HepG2 (cell line): Measurements from ENCODE around the gene TBC1D10A. TPM values are rescaled to one million over a fixed set of nuclear protein-coding genes. Genes with fewer than 3 reads are reported as not detected.

Source experiments
- ATAC-seq: fragments of 200-7000 bp; cut with Tn5 transposase; 3 replicates; pipeline ENCODE4 v1.9.1; 2020; ENCODE audit warnings: mild to moderate bottlenecking, moderate library complexity
- BruUV-seq: library from RNA; stranded (reverse); fragments of 400-500 nt; replicated peaks from 2 replicates; lab custom pipeline; 2021; lab: Mats Ljungman, UMichigan
- CTCF ChIA-PET: fragments of 300-600 bp; formaldehyde crosslinking; extraction: SDS; loops from one replicate; lab custom pipeline; 2021; ENCODE audit warnings: low total read pairs, inconsistent platforms, low intra/inter-chr PET ratio; lab: Yijun Ruan, JAX
- POLR2A ChIA-PET: fragments of 350-600 bp; sonication (Branson Sonifier 250); formaldehyde crosslinking; loops from one replicate; lab custom pipeline; 2020; ENCODE audit warnings: antibody characterized with exemption, inconsistent platforms; lab: Yijun Ruan, JAX
- DNase-seq: peaks from one replicate; pipeline ENCODE4 v3.0.0-alpha.2; 2015; ENCODE audit warnings: low spot score
- FAIRE-seq: peaks from 3 replicates; lab custom pipeline; 2011; peaks lifted over from hg19 to GRCh38; lab: Jason Lieb, UNC
- H2AFZ ChIP-seq: one replicate; pipeline ENCODE4 v1.6.1; 2011; ENCODE audit warnings: low read length, inconsistent platforms
- H3K27ac ChIP-seq: fragments of 300-600 bp; 3 replicates; pipeline ENCODE4 v1.8.0; 2011; ENCODE audit warnings: mixed run types, mild to moderate bottlenecking, mixed read lengths, low read length, inconsistent platforms; ENCODE audit not compliant: insufficient read depth; ENCODE audit errors: extremely low read length
- H3K27me3 ChIP-seq, 2 experiments: fragments of 200-600 bp in 1 of 2; 2 replicates in 1 of 2; 3 replicates in 1 of 2; pipeline versions ENCODE4 v1.6.0 to v1.8.0; 2011; ENCODE audit warnings: low read length in 2 of 2, mild to moderate bottlenecking in 2 of 2, moderate library complexity in 2 of 2, inconsistent platforms in 1 of 2; ENCODE audit not compliant: insufficient read depth in 2 of 2, control insufficient read depth in 1 of 2
- H3K36me3 ChIP-seq, 2 experiments: fragments of 200-600 bp in 1 of 2; replicated peaks in 1 of 2; 2 replicates in 1 of 2; 3 replicates in 1 of 2; pipeline versions ENCODE4 v1.5.1 to v1.8.0; 2011; ENCODE audit warnings: low read length in 2 of 2, inconsistent platforms in 1 of 2; ENCODE audit not compliant: insufficient read depth in 2 of 2, control insufficient read depth in 1 of 2
- H3K4me1 ChIP-seq: 2 replicates; pipeline ENCODE4 v1.5.1; 2012; ENCODE audit warnings: low read length, inconsistent platforms; ENCODE audit not compliant: insufficient read depth
- H3K4me2 ChIP-seq: 2 replicates; pipeline ENCODE4 v1.6.0; 2011; ENCODE audit warnings: low read depth, low read length, inconsistent platforms
- H3K4me3 ChIP-seq, 3 experiments: fragments of 200-600 bp in 1 of 3; sonication (generic), shearing (Covaris generic) in 1 of 3; replicated peaks in 1 of 3; 2 replicates each; pipeline ENCODE4 v1.5.1; 2011 to 2016; ENCODE audit warnings: low read length in 3 of 3, inconsistent platforms in 2 of 3, low read depth in 2 of 3, mild to moderate bottlenecking in 2 of 3, control low read depth in 1 of 3, mixed read lengths in 1 of 3; ENCODE audit not compliant: insufficient read depth in 1 of 3
- H3K79me2 ChIP-seq: one replicate; pipeline ENCODE4 v1.6.1; 2011; ENCODE audit warnings: low read length, inconsistent platforms; ENCODE audit not compliant: insufficient read depth
- H3K9ac ChIP-seq: 2 replicates; pipeline ENCODE4 v1.6.0; 2011; ENCODE audit warnings: mild to moderate bottlenecking, low read depth, low read length, inconsistent platforms; ENCODE audit not compliant: insufficient read depth
- H3K9me3 ChIP-seq: 2 replicates; pipeline ENCODE4 v1.5.1; 2012; ENCODE audit warnings: mild to moderate bottlenecking, low read length
- H4K20me1 ChIP-seq: 2 replicates; pipeline ENCODE4 v1.6.0; 2011; ENCODE audit warnings: inconsistent platforms, mild to moderate bottlenecking, low read length, moderate library complexity; ENCODE audit not compliant: insufficient read depth
- CREB1 ChIP-seq, 2 experiments: fragments of 450-650 bp in 1 of 2; IDR thresholded peaks; 2 replicates each; pipeline ENCODE4 v1.6.1; 2016 to 2017; ENCODE audit warnings: control low read depth in 1 of 2, mild to moderate bottlenecking in 1 of 2, missing compliant biosample characterization in 1 of 2, missing genetic modification characterization in 1 of 2
- GATAD1 ChIP-seq: IDR thresholded peaks from 2 replicates; pipeline ENCODE4 v1.6.1; 2016; ENCODE audit warnings: missing genetic modification reagents, missing compliant biosample characterization
- KDM5A ChIP-seq: fragments of 200-600 bp; sonication (generic); IDR thresholded peaks from 2 replicates; pipeline ENCODE4 v1.7.0; 2018; ENCODE audit warnings: antibody characterized with exemption, mild to moderate bottlenecking, low read length, borderline replicate concordance
- KLF11 ChIP-seq: IDR thresholded peaks from 2 replicates; pipeline ENCODE4 v1.6.1; 2016; ENCODE audit warnings: missing compliant biosample characterization
- MBD4 ChIP-seq: IDR thresholded peaks from 2 replicates; pipeline ENCODE4 v1.6.1; 2012; ENCODE audit warnings: low read length, inconsistent platforms, borderline replicate concordance
- MEIS2 ChIP-seq: sonication (generic); formaldehyde crosslinking; IDR thresholded peaks from 2 replicates; pipeline ENCODE4 v1.9.0; 2021; ENCODE audit warnings: mild to moderate bottlenecking, missing genetic modification reagents
- NFE2L2 ChIP-seq: fragments of 150-350 bp; IDR thresholded peaks from 2 replicates; pipeline ENCODE4 v1.6.1; 2014; ENCODE audit warnings: low read length
- SRF ChIP-seq: IDR thresholded peaks from 2 replicates; pipeline ENCODE4 v1.6.1; 2011; ENCODE audit warnings: mild to moderate bottlenecking, low read depth, low read length, moderate library complexity
- TAF1 ChIP-seq: sonication (generic); formaldehyde crosslinking; IDR thresholded peaks from 2 replicates; pipeline ENCODE4 v1.4.0; 2020; ENCODE audit warnings: missing genetic modification reagents
- ZBTB8A ChIP-seq: sonication (generic); formaldehyde crosslinking; IDR thresholded peaks from 2 replicates; pipeline ENCODE4 v1.4.0; 2020; ENCODE audit warnings: mild to moderate bottlenecking, low read depth, missing genetic modification reagents, borderline replicate concordance
- ZFP36 ChIP-seq: fragments of 150-350 bp; IDR thresholded peaks from 2 replicates; pipeline ENCODE4 v1.6.1; 2018; ENCODE audit warnings: borderline replicate concordance, low read length, low read depth; ENCODE audit not compliant: partially characterized antibody
- ZNF230 ChIP-seq: sonication (generic); formaldehyde crosslinking; IDR thresholded peaks from 2 replicates; pipeline ENCODE4 v1.4.0; 2020; ENCODE audit warnings: mild to moderate bottlenecking, missing genetic modification reagents
- ZNF3 ChIP-seq: IDR thresholded peaks from 2 replicates; pipeline ENCODE4 v1.7.0; 2017; ENCODE audit warnings: inconsistent platforms
- ZNF326 ChIP-seq: sonication (generic); formaldehyde crosslinking; IDR thresholded peaks from 2 replicates; pipeline ENCODE4 v1.4.0; 2020; ENCODE audit warnings: missing genetic modification reagents, borderline replicate concordance
- ZSCAN30 ChIP-seq: sonication (generic); formaldehyde crosslinking; IDR thresholded peaks from 2 replicates; pipeline ENCODE4 v1.5.0; 2020; ENCODE audit warnings: mild to moderate bottlenecking, missing genetic modification reagents
- WGBS: methylation state at CpG from one replicate; pipeline ENCODE4 v1.1.6; 2017; ENCODE audit warnings: low lambda C conversion rate; 5-methylcytosine and 5-hydroxymethylcytosine counted together
- in situ Hi-C: cut with HindIII; loops from 2 replicates; pipeline ENCODE4 v1.10.0; 2017; ENCODE audit warnings: low pct_unique_long_range_greater_than_20kb; ENCODE audit not compliant: extremely low pct_ligation_motif_present
- intact Hi-C: fragments of 100-400 bp; cut with micrococcal nuclease; formaldehyde crosslinking; loops from one replicate; pipeline ENCODE4 v1.10.0; 2022; ENCODE audit not compliant: unreplicated experiment
- polyA plus RNA-seq, 8 experiments: library from polyadenylated mRNA; depleted of rRNA in 3 of 8; stranded (reverse) in 7 of 8; unstranded in 1 of 8; fragments of >200 nt; fragmentation: Illumina TruSeq in 4 of 8; extraction: Trizol in 4 of 8; gene quantifications; 2 replicates each; pipeline versions ENCODE4 v1.2.1 to v1.2.3, GENCODE V29; 2011 to 2016; ENCODE audit warnings: low read depth in 4 of 8, missing spikeins in 1 of 8, mixed read lengths in 1 of 8; ENCODE audit not compliant: insufficient read depth in 1 of 8
- total RNA-seq, 5 experiments: library from RNA; depleted of rRNA; stranded (reverse); fragments of >200 nt; fragmentation: Illumina TruSeq; extraction: Trizol; gene quantifications; 2 replicates each; pipeline ENCODE4 v1.2.3, GENCODE V29; 2016; ENCODE audit warnings: low read depth in 1 of 5
- TF ChIP-seq, protein P1 (sequence below): sonication (generic); formaldehyde crosslinking; IDR thresholded peaks from 2 replicates; pipeline ENCODE4 v1.5.1; 2020; ENCODE audit warnings: mild to moderate bottlenecking, missing genetic modification reagents, borderline replicate concordance
- TF ChIP-seq, protein P2 (sequence below): sonication (generic); formaldehyde crosslinking; IDR thresholded peaks from 2 replicates; pipeline ENCODE4 v1.4.0; 2020; ENCODE audit warnings: missing genetic modification reagents
- TF ChIP-seq, protein P3 (sequence below): sonication (generic); formaldehyde crosslinking; IDR thresholded peaks from 2 replicates; pipeline ENCODE4 v1.5.0; 2020; ENCODE audit warnings: missing genetic modification reagents

TBC1D10A gene
- total and polyA plus RNA-seq, 2 of the 13 experiments (the other 11 are each of a cell fraction or from before 2014, with no cell fraction given), result 4.2 to 4.9 TPM

DNA sequence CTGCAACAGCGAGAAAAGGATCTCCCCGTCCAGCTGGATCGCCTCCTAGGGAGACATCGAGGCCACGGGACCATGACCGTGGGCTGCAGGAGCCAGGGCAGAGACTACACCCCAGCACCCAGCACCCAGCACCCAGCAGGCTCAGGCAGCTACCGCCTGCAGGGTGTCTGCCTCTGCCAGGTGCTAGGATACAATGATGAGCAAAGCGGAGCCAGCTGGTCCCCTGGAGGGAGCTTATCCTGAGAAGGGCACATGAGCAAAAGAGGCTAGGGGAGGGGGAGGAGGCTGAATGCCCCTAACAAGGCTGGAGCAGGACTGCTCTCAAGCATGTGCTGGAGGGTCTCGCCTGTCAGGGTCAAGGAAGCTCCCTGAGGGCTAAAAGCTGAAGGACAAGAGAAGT is 32.7 kb downstream of the TBC1D10A start (continued):
- TF ChIP-seq, protein P1, sequence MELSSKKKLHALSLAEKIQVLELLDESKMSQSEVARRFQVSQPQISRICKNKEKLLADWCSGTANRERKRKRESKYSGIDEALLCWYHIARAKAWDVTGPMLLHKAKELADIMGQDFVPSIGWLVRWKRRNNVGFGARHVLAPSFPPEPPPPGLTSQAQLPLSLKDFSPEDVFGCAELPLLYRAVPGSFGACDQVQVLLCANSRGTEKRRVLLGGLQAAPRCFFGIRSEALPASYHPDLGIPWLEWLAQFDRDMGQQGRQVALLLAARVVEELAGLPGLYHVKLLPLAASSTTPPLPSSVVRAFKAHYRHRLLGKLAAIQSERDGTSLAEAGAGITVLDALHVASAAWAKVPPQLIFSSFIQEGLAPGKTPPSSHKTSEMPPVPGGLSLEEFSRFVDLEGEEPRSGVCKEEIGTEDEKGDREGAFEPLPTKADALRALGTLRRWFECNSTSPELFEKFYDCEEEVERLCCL (CRISPR knock-in tag), result no peak
- no peak for TF ChIP-seq ZNF326
- TF ChIP-seq ZBTB8A, result no peak
- no peak for TF ChIP-seq ZSCAN30 (CRISPR knock-in tag)
- TF ChIP-seq TAF1, result no peak
- no peak for TF ChIP-seq MBD4
- TF ChIP-seq, protein P2, sequence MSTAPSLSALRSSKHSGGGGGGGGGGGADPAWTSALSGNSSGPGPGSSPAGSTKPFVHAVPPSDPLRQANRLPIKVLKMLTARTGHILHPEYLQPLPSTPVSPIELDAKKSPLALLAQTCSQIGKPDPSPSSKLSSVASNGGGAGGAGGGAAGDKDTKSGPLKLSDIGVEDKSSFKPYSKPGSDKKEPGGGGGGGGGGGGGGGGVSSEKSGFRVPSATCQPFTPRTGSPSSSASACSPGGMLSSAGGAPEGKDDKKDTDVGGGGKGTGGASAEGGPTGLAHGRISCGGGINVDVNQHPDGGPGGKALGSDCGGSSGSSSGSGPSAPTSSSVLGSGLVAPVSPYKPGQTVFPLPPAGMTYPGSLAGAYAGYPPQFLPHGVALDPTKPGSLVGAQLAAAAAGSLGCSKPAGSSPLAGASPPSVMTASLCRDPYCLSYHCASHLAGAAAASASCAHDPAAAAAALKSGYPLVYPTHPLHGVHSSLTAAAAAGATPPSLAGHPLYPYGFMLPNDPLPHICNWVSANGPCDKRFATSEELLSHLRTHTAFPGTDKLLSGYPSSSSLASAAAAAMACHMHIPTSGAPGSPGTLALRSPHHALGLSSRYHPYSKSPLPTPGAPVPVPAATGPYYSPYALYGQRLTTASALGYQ, result no peak
- TF ChIP-seq KDM5A, result no peak
- no peak for TF ChIP-seq SRF
- TF ChIP-seq, all 625 proteins: peak for 0

DNA sequence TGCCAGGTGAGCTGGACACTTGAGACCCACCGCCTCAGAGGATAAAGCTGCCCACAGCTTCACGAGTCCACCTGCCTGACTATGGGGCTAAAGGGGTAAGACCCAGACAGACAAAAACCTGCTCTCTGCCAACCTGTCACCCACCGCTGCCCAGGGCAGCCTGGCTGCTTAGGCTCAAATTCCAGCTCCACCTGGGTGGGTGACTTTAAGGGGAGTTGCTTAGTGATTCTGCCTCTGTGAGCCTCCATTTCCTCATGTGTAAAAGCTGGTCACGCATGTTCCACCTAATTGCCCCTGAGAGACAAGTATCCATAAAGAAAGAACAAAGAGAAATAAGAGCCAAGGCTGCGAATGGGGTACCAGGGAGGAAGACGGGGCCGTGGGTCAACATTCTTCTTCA is 33.7 kb downstream of the TBC1D10A start:
- in situ Hi-C loops, result no loop called here
- POLR2A ChIA-PET, result no interaction called here
- FAIRE-seq, result no peak

More for the DNA sequence above, 33.7 kb downstream of the TBC1D10A start:
- intact Hi-C loops, result no loop called here
- no peaks in the 10 kb centered on the region for H3K79me2 ChIP-seq
- no peak for TF ChIP-seq NFE2L2
- TF ChIP-seq, protein P3, sequence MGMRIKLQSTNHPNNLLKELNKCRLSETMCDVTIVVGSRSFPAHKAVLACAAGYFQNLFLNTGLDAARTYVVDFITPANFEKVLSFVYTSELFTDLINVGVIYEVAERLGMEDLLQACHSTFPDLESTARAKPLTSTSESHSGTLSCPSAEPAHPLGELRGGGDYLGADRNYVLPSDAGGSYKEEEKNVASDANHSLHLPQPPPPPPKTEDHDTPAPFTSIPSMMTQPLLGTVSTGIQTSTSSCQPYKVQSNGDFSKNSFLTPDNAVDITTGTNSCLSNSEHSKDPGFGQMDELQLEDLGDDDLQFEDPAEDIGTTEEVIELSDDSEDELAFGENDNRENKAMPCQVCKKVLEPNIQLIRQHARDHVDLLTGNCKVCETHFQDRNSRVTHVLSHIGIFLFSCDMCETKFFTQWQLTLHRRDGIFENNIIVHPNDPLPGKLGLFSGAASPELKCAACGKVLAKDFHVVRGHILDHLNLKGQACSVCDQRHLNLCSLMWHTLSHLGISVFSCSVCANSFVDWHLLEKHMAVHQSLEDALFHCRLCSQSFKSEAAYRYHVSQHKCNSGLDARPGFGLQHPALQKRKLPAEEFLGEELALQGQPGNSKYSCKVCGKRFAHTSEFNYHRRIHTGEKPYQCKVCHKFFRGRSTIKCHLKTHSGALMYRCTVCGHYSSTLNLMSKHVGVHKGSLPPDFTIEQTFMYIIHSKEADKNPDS (CRISPR knock-in tag), result no peak
- no peak for TF ChIP-seq MEIS2 (CRISPR knock-in tag)
- no peak for TF ChIP-seq ZFP36
- no peak for TF ChIP-seq KLF11 (CRISPR knock-in tag)
- TF ChIP-seq ZNF230 (CRISPR knock-in tag), result no peak
- TF ChIP-seq CREB1 (IDR thresholded peaks at IDR 0.05), result no peak
- TF ChIP-seq CREB1 (CRISPR knock-in tag; IDR thresholded peaks at IDR 0.05), result no peak
- no peak for TF ChIP-seq ZNF3
- TF ChIP-seq GATAD1 (CRISPR knock-in tag), result no peak
- peaks cover 27% of the 10 kb centered on the region for H3K4me1 ChIP-seq
- BruUV-seq, result no TSS peak
- CTCF ChIA-PET, result no interaction called here
- H2AFZ ChIP-seq, result no peak overlapping the region
- no peaks in the 10 kb centered on the region for H4K20me1 ChIP-seq
- H3K9ac ChIP-seq, result no peak overlapping the region
- H3K4me3 ChIP-seq, result no peak overlapping the region
- H3K27me3 ChIP-seq, result no peaks in the 10 kb centered on the region; a peak in 1 of 5 replicates
- H3K27ac ChIP-seq, result no peak overlapping the region
- DNase-seq (no peak), ATAC-seq (no peak)
- H3K9me3 ChIP-seq, result no peaks in the 10 kb centered on the region
- H3K4me2 ChIP-seq, result no peak overlapping the region
- 93% methylated on average over 5 of the region's 7 CpGs for WGBS
- peaks cover 6 to 12% of the 10 kb centered on the region in 2 experiments; a peak in 2 of 5 replicates for H3K36me3 ChIP-seq
